Hepatic stellate cell (primary cell): Measurements from ENCODE around the gene ACOXL.

Source experiments
- DNase-seq: peaks from one replicate; pipeline ENCODE4 v3.0.0; 2011; ENCODE audit warnings: low spot score

Gene ACOXL

DNA sequence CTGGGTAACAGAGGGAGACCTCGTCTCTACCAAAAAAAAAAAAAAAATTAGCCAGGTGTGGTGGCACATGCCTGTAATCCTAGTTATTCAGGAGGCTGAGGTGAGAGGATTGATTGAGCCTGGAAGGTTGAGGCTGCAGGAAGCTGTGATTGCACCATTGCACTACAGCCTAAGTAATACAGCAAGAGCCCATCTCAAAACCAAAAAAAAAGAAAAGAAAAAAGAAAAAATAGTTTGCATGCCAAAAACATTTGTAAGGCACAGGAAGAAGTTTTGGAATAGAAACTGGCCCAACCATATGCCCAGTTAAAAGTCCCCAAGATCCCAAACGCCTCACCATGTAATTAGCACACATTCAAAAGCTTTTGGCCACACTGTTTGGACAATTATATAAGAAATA is 13.4 kb upstream of the ACOXL start:
- DNase-seq = no peak

DNA sequence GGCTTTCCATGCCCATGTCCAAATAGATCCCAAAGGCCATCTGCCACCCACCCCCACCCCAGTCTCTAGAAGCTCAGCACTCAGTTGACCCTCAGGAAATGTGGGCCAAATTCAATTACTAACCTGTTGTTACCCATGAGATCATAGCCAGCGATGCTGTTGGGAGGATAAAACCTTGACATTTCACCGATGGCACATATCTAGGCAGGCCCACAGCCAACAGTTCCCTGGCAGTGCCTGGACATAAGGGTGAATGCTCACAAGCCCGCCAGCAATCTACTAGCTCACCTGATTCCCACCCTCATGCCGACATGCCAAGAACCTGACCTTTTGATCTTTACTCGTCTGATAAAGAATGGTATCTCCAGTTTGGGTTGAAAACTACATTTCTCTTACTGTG is 11.8 kb upstream of the ACOXL start:
- DNase-seq = no peak

DNA sequence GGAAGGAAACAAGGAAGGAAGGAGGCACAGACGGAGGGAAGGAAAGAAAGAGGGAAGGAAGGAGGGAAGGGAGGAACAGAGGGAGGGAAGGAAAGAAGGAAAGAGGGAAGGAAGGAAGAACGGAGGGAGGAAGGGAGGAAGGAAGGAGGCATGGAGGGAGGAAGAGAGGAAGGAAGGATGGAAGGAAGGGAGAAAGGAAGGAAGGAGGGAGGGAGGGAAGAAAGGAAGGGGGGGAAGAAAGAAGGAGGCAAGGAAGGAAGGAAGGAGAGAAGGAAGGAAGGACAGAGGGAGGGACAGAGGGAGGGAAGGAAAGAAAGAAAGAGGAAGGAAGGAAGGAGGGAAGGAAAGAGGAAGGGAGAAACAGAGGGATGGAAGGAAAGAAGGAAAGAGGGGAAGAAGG is 7.6 kb upstream of the ACOXL start:
- no peak for DNase-seq

DNA sequence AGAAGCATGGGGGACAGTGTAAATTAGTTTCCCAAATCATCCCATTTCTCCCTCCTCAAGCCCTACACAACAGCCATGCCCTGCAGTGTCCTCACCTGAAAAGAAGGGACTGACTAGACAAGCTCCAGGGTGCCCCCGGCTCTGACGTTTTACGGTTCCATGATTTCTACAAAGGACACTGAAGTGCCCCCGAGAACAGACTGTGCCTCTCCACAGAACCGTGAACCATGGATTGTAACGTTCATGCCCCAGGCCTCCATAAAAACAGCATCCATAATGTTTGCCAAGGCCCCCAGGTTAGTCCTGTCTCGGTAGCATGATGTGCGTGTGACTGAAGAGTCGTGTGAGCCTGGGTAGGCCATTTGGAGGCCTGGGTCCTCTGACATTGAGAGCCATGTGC is 7.0 kb upstream of the ACOXL start:
- DNase-seq = no peak

DNA sequence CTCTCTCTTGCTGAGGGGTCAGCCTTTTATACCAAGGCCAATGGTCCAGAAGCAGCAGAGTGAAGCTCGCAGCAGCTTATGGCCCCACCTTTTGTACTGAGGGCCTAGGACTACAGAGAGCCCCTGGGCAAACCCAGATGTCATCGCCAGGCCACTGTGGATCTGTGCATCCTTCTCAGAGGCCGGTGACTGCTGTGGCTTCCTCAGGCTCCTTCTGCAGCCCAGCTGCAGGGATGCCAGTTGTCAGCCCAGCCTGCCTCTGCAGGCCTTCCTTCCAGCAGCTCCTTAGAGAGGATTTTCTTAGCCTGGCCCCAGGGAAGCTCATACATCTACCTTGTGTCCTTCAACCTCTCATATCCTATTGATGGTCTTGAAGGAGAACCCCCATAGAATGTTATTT is 6.5 kb upstream of the ACOXL start:
- no peak for DNase-seq

DNA sequence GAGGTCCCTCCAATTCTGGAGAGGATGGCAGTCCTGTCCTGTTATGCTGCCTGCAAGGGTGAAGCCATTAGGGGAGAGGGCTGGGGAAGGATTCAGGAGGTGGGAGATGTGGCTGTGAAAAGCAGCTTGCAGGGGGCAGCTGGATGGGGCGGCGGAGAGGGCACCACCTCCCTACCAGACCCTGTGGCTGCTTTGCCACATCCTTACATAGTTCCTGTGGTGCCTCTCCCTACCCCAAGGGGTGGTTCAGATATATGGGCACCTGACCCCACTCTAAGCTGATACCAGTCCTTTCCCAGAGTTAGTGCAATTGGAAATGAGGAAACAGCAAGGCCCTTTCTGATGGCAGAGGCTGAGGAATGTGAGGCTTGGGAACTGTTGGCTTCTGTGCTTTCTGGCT is 6.1 kb upstream of the ACOXL start:
- no peak for DNase-seq

DNA sequence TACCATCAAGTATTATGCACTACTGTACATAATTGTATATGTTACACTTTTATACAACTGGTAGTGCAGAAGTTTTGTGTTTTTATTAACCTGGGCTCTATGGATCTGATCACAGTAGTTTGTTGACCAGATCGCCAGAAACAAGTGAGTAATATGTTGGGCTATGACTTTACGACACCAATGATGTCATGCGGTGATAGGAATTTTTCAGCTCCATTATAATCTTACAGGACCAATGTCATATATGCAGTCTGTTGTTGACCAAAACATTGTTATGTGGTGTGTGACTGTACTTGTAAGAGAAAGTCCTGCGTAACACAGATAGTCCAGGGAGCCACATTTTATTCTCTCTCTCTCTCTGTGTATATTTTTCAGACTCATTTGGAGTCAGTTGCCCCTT is 4.5 kb upstream of the ACOXL start:
- DNase-seq = no peak

DNA sequence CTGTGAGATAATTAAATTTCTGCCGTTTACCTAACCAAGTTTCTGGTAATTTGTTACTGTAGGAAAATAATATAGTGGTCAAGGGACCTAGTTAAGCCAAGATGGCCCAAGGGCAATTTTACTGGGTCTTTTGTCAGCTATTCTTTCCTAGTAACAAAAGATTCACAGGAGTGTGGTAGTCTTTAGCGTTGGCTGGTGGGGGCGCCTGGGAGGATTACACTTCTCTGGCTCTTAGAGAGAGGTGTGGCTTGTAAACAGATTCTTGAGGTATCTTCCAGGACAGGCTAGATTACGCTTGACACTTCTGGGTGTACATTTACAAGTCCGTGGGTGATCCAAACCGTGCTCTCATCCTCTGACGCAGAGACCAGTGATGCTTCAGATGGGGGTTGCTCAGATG is 3.3 kb upstream of the ACOXL start:
- DNase-seq = no peak

DNA sequence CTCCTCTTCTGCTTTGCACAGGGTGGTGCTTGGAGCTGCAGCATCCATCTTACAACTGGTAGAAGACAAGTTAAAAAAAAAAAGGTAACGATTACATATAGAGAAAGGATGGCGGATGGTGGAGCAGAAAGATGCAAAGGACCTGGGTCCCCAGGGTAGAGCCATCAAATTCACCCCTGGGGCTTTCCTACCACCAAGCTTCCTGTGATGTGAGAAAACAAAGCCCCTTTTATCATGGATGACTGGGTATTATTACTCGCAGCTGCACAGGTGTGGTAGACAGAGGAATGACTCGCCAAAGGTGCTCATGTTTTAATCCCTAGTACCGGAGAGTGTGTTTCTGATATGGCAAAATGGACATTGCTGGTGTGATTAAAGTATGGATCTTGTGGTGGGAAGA is 1.3 kb upstream of the ACOXL start:
- DNase-seq = no peak

DNA sequence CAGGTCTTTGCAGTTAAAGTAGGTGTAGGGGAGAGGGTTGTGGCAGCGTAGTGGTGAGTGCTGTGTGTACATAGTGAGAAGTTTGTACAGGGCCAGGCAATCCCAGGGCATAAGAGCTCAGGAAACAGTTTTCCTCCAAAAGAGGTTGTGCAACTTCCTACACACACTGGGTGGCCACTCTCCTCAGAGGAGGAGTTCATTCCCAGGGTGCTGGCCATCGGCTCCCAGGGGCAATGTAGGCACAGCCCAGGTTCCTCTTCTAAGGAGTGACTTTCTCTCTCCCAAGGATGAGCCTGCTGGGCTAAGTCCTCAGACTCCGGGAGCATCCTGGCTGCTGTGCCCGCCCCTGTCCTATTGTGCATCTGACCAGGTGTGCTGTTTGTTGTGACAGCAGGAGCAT is 3.0 kb downstream of the ACOXL start:
- no peak for DNase-seq

DNA sequence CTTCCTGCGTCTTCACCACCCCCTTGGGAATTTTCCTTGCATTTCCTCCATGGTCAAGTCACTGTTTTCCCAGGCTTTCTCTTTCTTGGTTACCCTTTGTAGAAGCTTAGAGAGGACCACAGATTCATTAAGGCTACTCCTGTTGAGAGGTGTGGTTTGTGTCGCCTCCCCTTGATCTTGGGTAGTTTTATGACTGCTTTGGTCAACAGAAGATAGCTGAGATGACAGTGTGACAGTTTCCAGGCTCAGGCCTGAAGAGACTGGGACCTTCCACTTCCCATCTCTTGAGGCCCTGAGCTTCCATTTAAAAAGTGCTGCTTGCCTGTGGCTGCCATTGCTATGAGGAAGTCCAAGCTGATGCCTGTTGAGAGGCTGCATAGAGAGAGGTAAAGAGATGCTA is 5.4 kb downstream of the ACOXL start:
- DNase-seq = no peak

DNA sequence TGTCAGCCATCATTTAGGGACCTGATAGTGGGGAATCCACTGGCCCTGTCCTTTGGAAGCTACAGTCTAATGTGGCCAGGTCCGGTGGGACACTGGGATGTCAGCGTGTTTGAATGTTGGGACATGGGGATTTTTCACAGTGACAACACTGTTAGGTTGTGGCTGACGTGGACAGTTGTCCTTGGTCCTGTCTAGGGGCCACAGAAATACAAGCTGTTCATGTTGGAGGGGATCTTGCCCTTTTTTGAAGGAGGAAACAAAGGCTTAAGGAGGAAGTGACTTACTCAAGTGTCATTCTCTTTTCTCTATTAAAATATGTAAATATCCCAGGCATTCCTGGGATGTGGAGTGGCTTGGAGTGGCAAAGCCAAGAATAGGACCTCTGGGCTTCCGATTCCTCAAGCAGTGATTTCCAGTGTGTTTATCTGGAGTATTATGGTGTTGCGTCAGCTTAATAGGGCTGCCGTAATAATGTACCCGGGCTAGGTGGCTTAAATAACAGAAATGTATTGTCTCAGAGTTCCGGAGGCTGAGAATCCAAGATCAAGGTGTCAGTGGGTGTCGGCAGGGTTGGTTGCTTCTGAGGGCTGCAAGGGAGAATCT is 8.5 kb downstream of the ACOXL start:
- DNase-seq = no peak

DNA sequence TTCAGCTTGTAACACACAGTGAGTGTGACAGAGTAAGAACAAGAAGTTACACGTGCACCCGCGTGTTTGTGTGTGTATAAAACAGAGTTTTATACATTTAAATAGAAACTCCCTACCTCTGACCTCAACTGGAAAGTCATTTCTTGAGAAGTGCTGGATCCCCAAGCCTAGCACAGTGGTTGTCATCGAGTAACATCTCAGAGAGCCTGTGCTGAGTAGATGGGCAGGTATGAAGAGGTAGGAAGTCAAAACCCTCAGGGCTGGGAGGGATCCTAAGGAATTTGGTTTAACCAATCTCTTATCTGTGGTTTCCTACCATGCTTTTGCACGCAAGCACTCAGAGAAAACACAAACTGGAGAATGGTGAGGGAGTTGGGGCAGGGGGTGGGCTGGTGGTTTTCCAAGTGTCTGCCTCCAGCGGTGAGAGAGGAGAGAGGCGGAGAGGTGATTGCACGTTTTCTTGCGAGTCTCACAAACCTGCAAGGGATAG is 9.2 kb downstream of the ACOXL start:
- DNase-seq = no peak

DNA sequence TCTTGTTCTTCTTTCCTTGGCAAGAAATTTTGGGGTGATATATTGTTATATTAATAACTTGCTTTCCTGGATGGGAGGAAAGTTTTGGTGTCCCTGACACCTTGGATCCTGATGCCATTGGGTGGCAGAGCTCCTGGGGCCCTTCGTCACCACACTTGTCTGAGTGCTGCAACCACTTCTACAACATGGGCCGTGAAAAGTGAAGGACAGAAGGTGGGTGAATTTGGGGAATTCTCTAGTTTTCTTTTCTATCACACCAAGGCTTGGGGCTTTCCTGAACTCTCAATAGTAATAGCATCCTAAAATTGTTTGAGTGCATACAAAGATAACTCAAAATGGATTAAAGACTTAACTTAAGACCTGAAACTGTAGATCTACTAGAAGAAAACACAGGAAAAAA is 10.0 kb downstream of the ACOXL start:
- DNase-seq = no peak

DNA sequence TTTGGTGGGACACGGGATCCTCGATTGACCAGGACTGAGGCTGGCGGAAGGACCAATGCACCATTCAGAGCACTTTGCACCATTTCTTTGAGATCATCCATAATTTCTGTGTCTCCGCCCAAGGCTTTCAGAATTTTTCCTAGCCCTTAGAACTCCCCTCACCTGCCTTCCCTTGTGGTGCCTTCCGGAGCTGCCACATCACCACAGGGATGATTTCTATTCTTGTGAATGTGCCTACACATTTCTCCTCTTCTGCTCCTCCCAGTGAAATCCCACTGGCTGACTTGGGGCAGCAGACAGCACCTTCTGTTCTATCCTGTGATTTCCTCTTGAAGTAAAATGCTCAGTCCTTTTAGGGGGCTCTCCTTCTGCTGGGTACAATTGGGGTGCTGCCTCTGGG is 11.2 kb downstream of the ACOXL start:
- no peak for DNase-seq

DNA sequence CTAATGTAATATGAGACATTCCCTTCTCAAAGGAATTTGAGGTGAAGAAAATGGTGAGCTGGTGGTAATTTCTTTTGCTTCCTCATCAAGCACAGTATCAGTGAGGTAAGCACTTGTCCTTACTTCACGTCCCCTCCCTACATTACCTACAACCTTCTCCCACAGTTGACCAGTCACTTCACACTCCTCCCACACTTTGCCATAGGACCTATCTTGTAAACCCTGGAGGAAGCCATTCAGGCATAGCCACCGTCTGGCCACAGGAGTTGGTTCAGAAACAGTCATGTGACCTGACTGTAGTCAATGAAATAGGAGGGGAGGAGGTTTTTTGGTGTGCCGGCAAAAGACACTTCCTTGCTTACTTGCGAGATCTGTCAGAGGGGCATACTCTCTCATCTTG is 12.1 kb downstream of the ACOXL start:
- DNase-seq = no peak

DNA sequence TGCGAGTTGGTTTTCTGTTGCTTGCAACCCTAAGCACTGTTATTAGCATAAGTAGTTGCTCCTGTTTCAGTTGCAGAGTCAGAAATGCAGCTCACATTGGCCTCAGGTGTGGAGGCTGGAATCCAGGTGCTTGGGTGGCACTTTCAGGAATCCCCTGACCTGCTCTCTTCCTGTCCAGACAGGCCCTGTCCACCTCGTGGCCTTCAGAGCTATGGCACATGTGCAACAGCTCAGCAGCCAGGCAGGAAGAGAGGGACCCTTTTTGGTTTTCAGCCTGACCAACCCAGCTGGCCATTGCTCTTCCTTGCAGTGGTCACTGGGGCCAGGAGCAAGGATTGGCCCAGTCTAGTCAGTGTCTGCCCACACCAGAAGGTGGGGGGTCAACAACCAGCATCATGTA is 12.7 kb downstream of the ACOXL start:
- no peak for DNase-seq

DNA sequence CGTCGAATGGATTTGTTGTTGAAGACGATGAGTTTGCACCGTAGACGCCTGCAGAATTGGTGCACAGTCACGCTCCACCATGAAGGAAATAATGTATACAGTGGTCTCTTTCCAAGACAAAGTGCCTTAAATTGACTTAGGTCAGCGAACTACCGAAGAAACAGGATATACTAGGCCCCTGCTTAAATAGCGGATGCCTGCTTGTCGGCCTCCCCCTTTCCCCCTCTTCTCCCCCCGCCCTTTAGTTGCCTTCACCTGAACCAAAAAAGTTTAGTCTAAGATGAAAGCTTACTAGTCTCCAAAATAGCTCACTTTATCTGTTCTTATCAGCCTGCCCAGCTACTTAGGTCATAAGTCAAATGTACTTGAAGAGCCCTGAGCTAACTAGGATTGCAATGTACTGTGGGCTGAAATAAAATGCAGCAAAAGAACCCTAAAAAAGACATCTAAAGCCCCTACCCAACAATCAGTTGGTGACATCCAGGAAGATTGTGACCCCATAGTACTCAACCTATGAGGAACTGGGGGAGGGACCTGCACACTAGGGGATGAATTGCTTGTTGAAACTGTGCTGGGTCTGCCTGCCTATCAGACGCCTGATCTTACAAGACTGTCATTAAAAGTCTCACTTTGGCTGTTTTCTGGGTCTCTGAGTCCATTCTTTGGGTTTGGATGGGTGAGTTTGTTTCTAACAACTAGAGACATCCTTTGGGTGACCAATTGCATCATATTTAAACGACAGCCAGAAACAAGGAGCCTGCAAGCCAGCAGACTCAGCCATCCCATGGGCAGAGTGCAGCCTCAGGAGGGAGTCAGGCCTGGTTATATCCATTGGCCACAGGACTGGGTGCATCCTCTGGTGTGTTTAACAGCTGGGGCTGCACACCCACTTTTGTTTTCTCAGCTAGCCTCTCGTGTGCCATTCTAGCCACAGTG is 14.5 kb downstream of the ACOXL start:
- no peak for DNase-seq

DNA sequence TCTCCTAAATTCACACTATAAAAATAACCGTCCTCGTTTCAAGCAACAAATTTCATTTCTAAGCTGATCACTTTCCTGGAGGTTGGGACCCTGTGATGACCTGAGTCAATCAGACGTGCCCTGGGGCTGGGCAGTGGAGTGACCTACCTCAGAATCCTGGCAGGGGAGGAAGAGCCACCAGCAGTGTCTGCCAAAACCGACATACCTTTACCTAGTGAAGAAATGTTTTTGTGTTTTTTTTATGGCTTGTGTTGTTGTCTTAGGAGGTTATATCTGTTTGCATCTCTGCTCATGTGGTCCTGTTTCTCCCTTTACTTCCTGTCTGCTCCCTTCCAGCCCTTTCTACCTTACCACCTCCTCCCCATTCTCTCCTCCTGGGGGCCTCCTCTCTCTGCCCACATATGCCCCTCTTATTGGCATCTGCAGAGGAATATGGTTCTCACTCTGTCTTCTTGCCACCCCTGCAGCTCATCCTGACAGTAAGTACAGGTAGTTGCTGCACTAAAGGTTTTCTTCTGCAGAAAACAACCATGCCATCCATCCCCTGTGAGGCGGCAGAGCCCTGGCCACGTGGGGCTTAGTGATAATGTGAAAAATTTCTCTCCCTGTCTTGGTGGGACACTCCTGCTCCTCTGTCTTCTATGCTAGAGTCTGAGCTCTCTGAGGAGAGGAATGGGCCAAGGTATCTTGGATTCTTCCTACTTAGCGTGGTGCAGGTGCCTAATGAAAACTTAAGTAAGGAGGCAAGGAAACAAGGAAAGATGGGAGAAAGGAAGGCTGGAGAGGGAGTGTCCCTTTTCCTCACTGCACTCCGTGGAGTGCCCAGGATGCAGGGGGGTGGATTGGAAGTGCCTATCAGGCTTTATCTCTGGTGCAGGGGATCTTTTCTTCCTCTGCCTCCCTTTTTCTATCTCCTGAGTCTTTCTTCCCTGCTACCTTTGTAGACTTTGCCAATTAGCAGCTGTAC is 15.4 kb downstream of the ACOXL start:
- DNase-seq = no peak

DNA sequence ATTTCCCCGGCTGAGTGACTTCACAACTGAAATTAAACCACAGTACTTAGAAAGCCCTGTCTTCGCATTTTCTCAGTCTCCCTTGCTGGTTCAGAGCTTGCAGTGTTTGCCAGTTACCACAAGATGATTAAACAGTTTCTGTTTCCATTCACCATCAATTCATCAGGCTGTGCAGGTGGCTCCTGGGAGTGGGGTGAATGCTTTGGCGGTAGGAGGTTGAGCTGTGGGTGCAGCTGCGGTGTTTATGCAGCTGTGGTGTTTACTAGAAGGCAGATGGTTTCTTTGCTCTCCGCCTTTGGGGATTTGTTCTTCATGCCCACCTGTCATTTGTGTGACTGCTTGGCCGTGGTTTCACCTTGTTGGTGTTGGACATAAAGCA is 16.1 kb downstream of the ACOXL start:
- DNase-seq = no peak

DNA sequence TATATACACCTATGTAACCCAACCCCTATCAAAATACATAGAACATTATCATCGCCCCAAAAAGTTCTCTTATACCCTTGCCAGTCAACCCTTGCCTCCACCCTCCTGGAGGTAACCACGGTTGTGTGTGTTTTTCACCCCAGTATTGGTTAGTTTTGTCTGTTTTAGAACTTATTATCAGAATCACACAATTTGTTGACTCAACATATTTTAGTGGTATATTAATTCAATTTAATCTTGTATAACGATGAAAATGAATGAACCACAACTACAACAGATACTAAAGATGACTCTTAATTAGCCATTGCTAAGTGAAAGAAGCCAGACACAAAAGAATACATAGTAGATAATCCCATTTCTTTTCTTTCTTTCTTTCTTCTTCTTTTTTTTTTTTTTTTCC is 19.3 kb downstream of the ACOXL start:
- DNase-seq = no peak

DNA sequence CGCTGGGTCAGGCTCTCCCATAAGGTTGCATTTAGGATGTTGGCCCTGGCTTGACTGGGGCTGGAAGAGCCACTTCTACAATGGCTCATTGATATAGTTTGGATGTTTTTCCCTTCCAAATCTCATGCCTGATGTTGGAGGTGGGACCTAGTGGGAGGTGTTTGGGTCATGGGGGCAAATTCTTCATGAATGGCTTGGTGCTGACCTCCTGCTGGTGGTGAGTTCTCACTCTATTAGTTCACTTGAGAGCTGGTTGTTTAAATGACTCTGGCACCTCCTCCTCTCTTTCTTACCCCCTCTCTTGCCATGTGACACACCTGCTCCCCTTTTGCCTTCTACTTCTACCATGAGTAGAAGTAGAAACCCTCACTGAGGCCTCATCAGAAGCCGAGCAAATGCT is 20.5 kb downstream of the ACOXL start:
- no peak for DNase-seq
